GM12864 (cell line): ENCODE measurements around the gene ITPK1.

Experiments used
- DNase-seq: peaks from one replicate; pipeline ENCODE4 v3.0.0-alpha.2; 2011; ENCODE audit warnings: low read depth
- H3K4me3 ChIP-seq: 2 replicates; pipeline ENCODE4 v1.5.1; 2011; ENCODE audit warnings: mild to moderate bottlenecking, low read depth, low read length, control low read depth
- CTCF ChIP-seq: IDR thresholded peaks from 2 replicates; pipeline ENCODE4 v1.5.1; 2011; ENCODE audit warnings: low read depth, mild to moderate bottlenecking, moderate library complexity, low read length, control low read depth, inconsistent platforms; ENCODE audit errors: missing control alignments

The ITPK1 gene

GRCh38 chr14:93155667-93156066 lies 39.9 kb upstream of the ITPK1 start:
- H3K4me3 ChIP-seq, result no peak overlapping the region
- no peak for TF ChIP-seq CTCF
- DNase-seq, result no peak

- DNase-seq, result no peak
- H3K4me3 ChIP-seq, result no peak overlapping the region
- no peak for TF ChIP-seq CTCF
Observed at GRCh38 chr14:93153121-93153520, 37.4 kb upstream of the ITPK1 start.

- TF ChIP-seq CTCF, result no peak
- no peak for DNase-seq
- H3K4me3 ChIP-seq, result no peak overlapping the region
Observed at GRCh38 chr14:93150227-93151208, 34.8 kb upstream of the ITPK1 start.

- DNase-seq, result no peak
- no peak for TF ChIP-seq CTCF
- H3K4me3 ChIP-seq, result no peak overlapping the region
Observed at GRCh38 chr14:93148979-93149378, 33.3 kb upstream of the ITPK1 start.

- DNase-seq, result no peak
- TF ChIP-seq CTCF, result no peak
- no peak overlapping the region for H3K4me3 ChIP-seq
Observed at GRCh38 chr14:93146119-93146518, 30.4 kb upstream of the ITPK1 start.

GRCh38 chr14:93142854-93143652 lies 27.3 kb upstream of the ITPK1 start:
- TF ChIP-seq CTCF, result no peak
- no peak for DNase-seq
- no peak overlapping the region for H3K4me3 ChIP-seq
